HG02885 (cell line): ENCODE results near the gene RPTOR.
A peak's percentile ranks its signal among the peaks of the same experiment; 100 is the strongest.
"Not testable (repeated sequence)": the region's sequence is repeated elsewhere in the genome, so short reads cannot be mapped to it uniquely, and the experiment has no call there.

Source experiments
- ATAC-seq: cut with Tn5 transposase; IDR thresholded peaks from one replicate; pipeline ENCODE4 v1.9.1; 2021; ENCODE audit warnings: mild to moderate bottlenecking; ENCODE audit not compliant: unreplicated experiment, poor library complexity

RPTOR gene

GRCh38 chr17:80863626-80864025 is 319.0 kb downstream of the RPTOR start:
- no peak for ATAC-seq

GRCh38 chr17:80864751-80865150 is 320.1 kb downstream of the RPTOR start:
- no peak for ATAC-seq

- ATAC-seq: no peak
These were observed 321.6 kb downstream of the RPTOR start for GRCh38 chr17:80866050-80866793.

DNA sequence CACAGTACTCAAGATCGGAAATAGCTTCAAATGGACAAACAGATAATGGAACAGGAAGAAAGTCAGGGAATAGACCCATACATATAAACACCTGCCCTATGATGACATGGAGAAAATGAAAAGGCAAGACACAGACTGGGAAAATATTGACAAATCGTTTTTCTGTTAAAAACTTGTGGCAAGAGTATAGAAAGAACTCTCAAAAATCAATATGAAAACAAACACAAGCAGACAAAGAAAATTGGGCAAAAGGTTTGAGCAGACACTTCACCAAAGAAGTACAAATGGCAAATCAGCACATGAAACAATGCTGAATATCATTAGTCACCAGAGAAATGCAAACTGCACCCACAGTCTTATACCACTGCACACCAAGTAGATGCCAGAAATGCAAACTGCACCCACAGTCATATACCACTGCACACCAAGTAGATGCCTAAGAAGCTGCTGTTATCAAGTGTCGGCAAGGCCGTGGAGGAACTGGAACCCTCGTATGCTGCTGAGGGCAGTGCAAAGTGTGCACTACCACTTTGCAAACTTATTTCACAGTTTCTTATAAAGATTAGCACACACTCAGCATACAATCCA is 323.5 kb downstream of the RPTOR start:
- no peak for ATAC-seq

- no peak for ATAC-seq
These were observed 325.0 kb downstream of the RPTOR start for GRCh38 chr17:80869481-80870145.

GRCh38 chr17:80870401-80870800 is 325.8 kb downstream of the RPTOR start:
- ATAC-seq: no peak

GRCh38 chr17:80871341-80871740 is 326.7 kb downstream of the RPTOR start:
- ATAC-seq: no peak

GRCh38 chr17:80872001-80872500 is 327.4 kb downstream of the RPTOR start:
- ATAC-seq: no peak

GRCh38 chr17:80872501-80873306 is 328.1 kb downstream of the RPTOR start:
- no peak for ATAC-seq

DNA sequence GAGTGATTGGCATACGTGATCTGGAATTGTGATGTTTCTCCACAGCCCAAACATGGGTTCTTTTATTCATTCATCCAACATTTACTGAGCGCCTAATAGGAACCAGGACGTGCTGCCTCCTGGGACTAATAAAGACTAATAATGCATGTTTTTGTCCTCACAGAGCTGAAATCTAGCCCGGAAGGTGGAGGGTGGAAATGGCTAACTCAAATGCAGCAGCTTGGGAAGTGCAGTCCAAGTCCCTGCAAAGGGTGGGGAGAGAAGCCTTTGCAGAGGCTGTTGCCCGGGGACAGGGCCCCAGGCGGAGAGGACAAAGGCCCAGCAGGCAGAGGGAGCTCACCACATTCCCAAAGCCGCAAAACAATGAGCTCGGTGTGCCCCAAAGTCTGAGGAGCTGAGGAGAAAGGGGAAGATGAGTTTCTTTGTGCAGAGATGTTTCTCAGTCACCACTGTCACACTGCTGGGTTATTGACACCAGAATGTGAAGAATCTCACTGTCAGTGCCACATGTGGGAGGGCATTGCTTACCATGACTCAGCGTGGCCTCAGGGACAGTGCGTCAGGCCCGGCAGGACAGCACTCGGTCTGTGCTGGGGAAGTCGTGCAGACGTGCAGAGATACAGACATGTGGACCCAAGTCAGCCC is 328.8 kb downstream of the RPTOR start:
- ATAC-seq: no peak

DNA sequence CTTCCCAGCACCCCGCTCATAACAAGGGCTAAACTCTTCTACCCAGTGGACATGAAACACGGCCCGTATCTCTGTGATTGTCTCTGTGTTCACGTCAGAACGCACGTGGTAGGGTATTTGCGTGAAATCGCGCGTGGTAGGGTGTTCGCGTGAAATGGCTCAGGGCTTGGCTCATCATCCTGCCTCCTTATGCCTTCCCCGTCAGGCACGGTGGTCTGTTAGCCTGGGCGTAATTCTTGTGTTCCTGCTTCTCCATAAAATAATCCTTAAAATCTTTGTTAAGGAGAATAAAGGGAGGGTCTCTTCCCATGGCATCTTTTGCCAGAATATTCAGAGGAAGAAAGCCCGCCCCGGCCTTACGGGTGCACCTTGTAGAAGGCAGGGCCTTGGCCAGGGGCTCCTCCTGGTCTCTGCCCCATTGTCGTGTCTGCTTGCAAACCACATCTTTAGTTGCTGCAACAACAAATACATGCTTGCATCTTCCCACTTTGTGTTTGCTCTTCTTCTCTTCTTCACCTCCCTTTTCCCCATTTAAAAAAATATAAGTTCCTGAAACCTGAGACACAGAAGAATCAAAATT is 330.3 kb downstream of the RPTOR start:
- ATAC-seq: no peak

GRCh38 chr17:80875480-80875995 is 330.9 kb downstream of the RPTOR start:
- ATAC-seq: not testable (repeated sequence)

DNA sequence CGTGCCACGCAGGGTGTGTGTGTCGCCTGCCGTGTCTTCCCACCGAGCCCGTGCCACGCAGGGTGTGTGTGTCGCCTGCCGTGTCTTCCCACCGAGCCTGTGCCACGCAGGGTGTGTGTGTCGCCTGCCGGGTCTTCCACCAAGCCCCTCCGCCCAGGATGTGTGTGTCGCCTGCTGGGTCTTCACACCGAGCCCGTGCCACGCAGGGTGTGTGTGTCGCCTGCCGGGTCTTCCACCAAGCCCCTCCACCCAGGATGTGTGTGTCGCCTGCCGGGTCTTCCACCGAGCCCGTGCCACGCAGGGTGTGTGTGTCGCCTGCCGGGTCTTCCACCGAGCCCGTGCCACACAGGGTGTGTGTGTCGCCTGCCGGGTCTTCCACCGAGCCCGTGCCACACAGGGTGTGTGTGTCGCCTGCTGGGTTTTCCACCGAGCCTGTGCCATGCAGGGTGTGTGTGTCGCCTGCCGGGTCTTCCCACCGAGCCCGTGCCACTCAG is 331.9 kb downstream of the RPTOR start:
- ATAC-seq: not testable (repeated sequence)

DNA sequence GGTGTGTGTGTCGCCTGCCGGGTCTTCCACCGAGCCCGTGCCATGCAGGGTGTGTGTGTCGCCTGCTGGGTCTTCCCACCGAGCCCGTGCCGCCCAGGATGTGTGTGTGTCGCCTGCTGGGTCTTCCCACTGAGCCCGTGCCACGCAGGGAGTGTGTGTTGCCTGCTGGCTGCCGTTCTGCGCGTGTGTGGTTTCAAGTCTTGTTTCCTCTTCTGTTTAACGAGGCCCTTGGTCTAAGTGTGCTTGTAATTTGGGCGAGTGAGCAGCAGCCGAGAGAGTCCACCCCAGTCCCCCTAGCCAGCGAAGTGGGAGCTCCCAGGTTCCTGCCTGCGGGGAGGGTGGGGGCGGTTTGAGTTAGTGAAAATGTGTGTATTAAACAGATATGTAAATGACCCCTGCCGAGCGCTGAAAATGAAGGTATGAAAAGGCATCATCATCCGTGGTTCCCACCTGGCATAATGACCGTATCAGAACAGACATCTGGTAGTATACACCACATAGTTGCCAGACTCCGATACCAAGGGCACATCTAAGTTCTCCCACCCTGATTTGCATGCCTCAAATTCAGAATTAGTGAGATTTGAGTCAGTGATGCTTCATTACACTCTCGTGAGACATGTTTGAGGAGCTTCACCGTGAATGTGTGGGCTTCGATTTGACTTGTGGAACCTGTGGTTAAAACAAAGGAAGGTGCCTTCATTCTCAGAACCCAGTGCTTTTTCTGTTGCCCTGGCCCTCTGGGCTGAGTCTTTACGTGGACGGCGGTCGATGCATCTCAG is 332.5 kb downstream of the RPTOR start:
- peak; percentile 84 for ATAC-seq

DNA sequence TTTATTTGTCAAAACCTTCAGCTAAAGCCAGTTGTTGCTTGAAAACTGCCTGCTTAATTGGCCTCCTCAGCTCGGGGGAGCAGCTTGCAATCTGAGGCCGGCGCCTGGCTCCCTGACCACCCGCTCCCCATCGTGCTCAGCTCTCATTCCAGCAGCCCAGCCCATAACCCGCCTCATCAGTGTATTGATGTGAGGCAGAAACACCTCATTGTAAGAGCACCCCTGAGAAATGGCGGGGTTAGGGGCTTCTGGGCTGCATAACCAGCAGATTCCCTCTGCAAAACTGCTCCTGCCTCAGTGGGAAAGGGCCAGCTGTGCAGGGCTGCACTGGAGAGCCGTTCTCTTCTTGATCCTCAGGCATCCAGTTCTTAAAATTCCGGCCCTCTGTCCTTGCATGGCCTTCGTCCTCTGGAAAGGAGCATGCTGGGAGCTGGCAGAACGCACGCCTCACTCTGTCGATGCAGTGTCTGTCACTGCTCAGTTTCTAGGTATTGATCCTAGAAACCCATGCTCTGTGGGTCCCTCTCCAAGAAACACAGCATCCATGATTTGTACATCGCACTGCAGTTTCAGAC is 333.2 kb downstream of the RPTOR start:
- no peak for ATAC-seq

DNA sequence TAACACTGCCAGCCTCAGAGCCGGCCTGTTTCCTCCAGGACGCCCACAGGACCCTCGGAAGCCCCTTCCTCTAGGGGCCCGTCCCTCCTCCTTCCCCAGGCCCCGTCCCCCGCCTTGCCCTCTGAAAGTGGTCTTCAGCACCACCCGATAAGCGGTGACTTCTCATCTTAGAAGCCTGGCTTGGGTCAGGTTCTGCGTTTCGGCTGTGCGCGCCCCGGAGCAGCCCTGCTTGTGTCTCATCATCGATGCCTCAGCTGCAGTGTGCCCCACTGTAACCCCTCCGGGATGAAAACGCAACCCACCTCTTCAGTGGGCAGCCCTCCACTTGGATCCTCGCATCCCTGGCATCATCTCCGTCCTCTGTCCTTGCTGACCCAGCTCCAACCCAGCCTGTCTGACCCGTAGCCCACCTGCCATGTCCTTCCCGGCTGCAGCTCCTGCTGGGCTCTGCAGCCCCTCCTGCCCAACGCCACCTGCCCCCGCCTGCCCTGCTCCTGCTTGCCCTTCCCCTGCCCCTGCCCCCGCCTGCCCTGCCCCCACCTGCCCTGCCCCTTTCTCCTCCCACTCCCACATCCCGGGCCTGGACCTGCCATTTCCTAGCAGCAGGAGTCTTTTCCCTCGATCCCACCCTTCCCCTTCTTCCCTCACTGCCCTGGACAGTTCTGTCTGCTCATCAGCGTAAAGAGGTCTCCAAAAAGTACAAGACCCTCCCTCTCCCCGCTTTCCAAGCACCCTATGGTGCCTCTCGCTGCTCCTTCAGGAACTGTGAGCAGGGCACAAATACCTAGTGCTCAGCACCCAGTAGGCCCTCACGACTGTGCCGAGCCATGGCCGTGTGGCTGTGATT is 334.5 kb downstream of the RPTOR start:
- ATAC-seq: no peak
